ENCODE measurements around the gene ZNF444.

DNA sequence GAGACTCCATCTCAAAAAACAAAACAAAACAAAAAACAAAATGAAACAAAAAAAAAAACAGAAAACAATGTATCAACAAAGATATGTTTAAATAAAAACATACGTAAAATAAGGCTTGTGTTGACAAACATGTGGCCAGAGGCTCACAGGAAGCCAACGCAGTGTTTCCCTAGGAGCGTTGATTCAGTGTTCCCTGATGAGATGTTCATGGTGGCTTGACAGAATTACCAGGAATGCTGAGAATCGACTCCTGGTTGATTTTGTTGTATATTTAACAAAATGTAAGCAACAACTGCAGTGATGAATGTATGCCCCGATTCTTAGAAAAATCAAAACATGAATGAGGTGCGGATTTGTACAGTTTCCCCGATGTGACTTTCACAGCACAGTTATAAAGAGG lies 11.1 kb upstream of the ZNF444 start:
- TF ChIP-seq, protein P1, sequence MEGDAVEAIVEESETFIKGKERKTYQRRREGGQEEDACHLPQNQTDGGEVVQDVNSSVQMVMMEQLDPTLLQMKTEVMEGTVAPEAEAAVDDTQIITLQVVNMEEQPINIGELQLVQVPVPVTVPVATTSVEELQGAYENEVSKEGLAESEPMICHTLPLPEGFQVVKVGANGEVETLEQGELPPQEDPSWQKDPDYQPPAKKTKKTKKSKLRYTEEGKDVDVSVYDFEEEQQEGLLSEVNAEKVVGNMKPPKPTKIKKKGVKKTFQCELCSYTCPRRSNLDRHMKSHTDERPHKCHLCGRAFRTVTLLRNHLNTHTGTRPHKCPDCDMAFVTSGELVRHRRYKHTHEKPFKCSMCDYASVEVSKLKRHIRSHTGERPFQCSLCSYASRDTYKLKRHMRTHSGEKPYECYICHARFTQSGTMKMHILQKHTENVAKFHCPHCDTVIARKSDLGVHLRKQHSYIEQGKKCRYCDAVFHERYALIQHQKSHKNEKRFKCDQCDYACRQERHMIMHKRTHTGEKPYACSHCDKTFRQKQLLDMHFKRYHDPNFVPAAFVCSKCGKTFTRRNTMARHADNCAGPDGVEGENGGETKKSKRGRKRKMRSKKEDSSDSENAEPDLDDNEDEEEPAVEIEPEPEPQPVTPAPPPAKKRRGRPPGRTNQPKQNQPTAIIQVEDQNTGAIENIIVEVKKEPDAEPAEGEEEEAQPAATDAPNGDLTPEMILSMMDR (IDR thresholded peaks at IDR 0.05): no peak
- TF ChIP-seq POLR2A (IDR thresholded peaks at IDR 0.05): no peak
